Measurements from ENCODE around the gene TTC31.

DNA sequence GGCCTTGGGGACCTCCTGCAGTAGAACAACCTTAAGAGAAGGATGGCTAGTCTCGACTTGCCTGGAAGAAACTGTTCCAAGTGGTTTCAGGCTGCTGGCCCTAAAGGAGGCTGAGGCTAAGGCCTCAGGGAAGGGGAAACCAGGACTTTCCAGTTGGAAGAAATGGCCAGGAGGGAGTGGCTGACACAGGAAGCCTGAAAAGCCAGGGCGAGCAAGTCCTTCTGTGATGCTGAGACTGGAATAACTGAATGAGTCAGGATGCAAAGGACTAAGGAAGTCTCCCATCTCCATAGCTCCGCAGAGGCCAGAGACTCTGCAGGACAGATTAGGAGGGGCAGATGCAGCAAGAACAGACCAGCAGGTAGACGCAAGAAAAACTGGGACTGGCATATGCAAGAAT is 54.3 kb downstream of the TTC31 start:
- TF ChIP-seq POLR2AphosphoS5 (IDR thresholded peaks at IDR 0.05; ENCODE audit: low read depth, low read length) (no peak), SIN3A (IDR thresholded peaks at IDR 0.05; ENCODE audit: low read depth) (no peak), JUND (IDR thresholded peaks at IDR 0.05) (no peak), CEBPB (IDR thresholded peaks at IDR 0.05; ENCODE audit: low read depth) (no peak), SP1 (IDR thresholded peaks at IDR 0.05; ENCODE audit: low read depth) (no peak)
- TF ChIP-seq, protein P1, sequence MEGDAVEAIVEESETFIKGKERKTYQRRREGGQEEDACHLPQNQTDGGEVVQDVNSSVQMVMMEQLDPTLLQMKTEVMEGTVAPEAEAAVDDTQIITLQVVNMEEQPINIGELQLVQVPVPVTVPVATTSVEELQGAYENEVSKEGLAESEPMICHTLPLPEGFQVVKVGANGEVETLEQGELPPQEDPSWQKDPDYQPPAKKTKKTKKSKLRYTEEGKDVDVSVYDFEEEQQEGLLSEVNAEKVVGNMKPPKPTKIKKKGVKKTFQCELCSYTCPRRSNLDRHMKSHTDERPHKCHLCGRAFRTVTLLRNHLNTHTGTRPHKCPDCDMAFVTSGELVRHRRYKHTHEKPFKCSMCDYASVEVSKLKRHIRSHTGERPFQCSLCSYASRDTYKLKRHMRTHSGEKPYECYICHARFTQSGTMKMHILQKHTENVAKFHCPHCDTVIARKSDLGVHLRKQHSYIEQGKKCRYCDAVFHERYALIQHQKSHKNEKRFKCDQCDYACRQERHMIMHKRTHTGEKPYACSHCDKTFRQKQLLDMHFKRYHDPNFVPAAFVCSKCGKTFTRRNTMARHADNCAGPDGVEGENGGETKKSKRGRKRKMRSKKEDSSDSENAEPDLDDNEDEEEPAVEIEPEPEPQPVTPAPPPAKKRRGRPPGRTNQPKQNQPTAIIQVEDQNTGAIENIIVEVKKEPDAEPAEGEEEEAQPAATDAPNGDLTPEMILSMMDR (IDR thresholded peaks at IDR 0.05 in 2 of 3, conservative IDR thresholded peaks at IDR 0.05 in 1 of 3; ENCODE audit: borderline replicate concordance in 1 of 3, insufficient read depth in 1 of 3, low read depth in 2 of 3, low read length in 2 of 3), result no peak
